ENCODE data around the gene TEPSIN.

Gene TEPSIN

GRCh38 chr17:81218459-81218858, 20.4 kb downstream of the TEPSIN start:
- DNase-seq: no peak

- DNase-seq: no peak
Measured at GRCh38 chr17:81217491-81217890, 21.4 kb downstream of the TEPSIN start.

- DNase-seq: no peak
Measured at GRCh38 chr17:81213978-81214377, 24.9 kb downstream of the TEPSIN start.

GRCh38 chr17:81212365-81212764, 26.5 kb downstream of the TEPSIN start:
- DNase-seq: no peak

GRCh38 chr17:81210868-81211267, 28.0 kb downstream of the TEPSIN start:
- no peak for DNase-seq

- no peak for DNase-seq
Measured at GRCh38 chr17:81210466-81210865, 28.4 kb downstream of the TEPSIN start.

GRCh38 chr17:81209141-81209540, 29.7 kb downstream of the TEPSIN start:
- DNase-seq: no peak

GRCh38 chr17:81208651-81209050, 30.2 kb downstream of the TEPSIN start:
- no peak for DNase-seq

- no peak for DNase-seq
Measured at GRCh38 chr17:81207610-81208581, 31.0 kb downstream of the TEPSIN start.

GRCh38 chr17:81206657-81207056, 32.2 kb downstream of the TEPSIN start:
- DNase-seq: no peak

- no peak for DNase-seq
Measured at GRCh38 chr17:81206166-81206565, 32.7 kb downstream of the TEPSIN start.

GRCh38 chr17:81204578-81204977, 34.3 kb downstream of the TEPSIN start:
- no peak for DNase-seq

GRCh38 chr17:81203136-81203535, 35.7 kb downstream of the TEPSIN start:
- no peak for DNase-seq

GRCh38 chr17:81202318-81202717, 36.5 kb downstream of the TEPSIN start:
- DNase-seq: no peak

GRCh38 chr17:81200695-81201580, 37.9 kb downstream of the TEPSIN start:
- no peak for DNase-seq

- DNase-seq: no peak
Measured at GRCh38 chr17:81200201-81200600, 38.7 kb downstream of the TEPSIN start.

- DNase-seq: no peak
Measured at GRCh38 chr17:81199482-81199830, 39.4 kb downstream of the TEPSIN start.

- DNase-seq: no peak
Measured at GRCh38 chr17:81198826-81199481, 39.9 kb downstream of the TEPSIN start.

GRCh38 chr17:81197831-81198490, 40.9 kb downstream of the TEPSIN start:
- DNase-seq: no peak

- no peak for DNase-seq
Measured at GRCh38 chr17:81197409-81197795, 41.5 kb downstream of the TEPSIN start.

- no peak for DNase-seq
Measured at GRCh38 chr17:81196505-81197408, 42.1 kb downstream of the TEPSIN start.
